MM.1S (cell line): ENCODE results near the gene TRAPPC11.

Experiments used
- DNase-seq: peaks from one replicate; pipeline ENCODE4 v3.0.0-alpha.2; 2015
- H2AFZ ChIP-seq: fragments of 300-600 bp; sonication (generic); 2 replicates; pipeline ENCODE4 v1.6.0; 2016; ENCODE audit warnings: antibody characterized with exemption, low read length
- H3F3A ChIP-seq: fragments of 300-600 bp; sonication (generic); 2 replicates; pipeline ENCODE4 v1.6.1; 2016; ENCODE audit warnings: mild to moderate bottlenecking, antibody characterized with exemption, low read length, moderate library complexity, mixed read lengths; ENCODE audit not compliant: insufficient read depth
- H3K27ac ChIP-seq: fragments of 300-600 bp; sonication (generic); 2 replicates; pipeline ENCODE4 v1.5.1; 2016; ENCODE audit warnings: mild to moderate bottlenecking, low read length
- H3K27me3 ChIP-seq: fragments of 300-600 bp; sonication (generic); replicated peaks from 2 replicates; pipeline ENCODE4 v1.6.0; 2016; ENCODE audit warnings: low read length; ENCODE audit not compliant: insufficient read depth
- H3K36me3 ChIP-seq: fragments of 300-600 bp; sonication (generic); replicated peaks from 2 replicates; pipeline ENCODE4 v1.6.1; 2016; ENCODE audit warnings: mild to moderate bottlenecking, low read length, mixed read lengths; ENCODE audit not compliant: insufficient read depth
- H3K4me1 ChIP-seq: fragments of 300-600 bp; sonication (generic); 2 replicates; pipeline ENCODE4 v1.6.1; 2016; ENCODE audit warnings: low read length, mixed read lengths
- H3K4me2 ChIP-seq: fragments of 300-600 bp; sonication (generic); 2 replicates; pipeline ENCODE4 v1.6.0; 2016; ENCODE audit warnings: low read depth, low read length
- H3K4me3 ChIP-seq: fragments of 300-600 bp; sonication (generic); 2 replicates; pipeline ENCODE4 v1.5.1; 2016; ENCODE audit warnings: low read length, mixed read lengths
- H3K79me2 ChIP-seq: fragments of 300-600 bp; sonication (generic); 2 replicates; pipeline ENCODE4 v1.6.1; 2016; ENCODE audit warnings: mixed run types, low read length, mixed read lengths
- H3K9ac ChIP-seq: fragments of 300-600 bp; sonication (generic); 2 replicates; pipeline ENCODE4 v1.6.1; 2016; ENCODE audit warnings: low read length, mixed read lengths
- H3K9me2 ChIP-seq: fragments of 300-600 bp; sonication (generic); replicated peaks from 2 replicates; pipeline ENCODE4 v1.6.1; 2016; ENCODE audit warnings: mild to moderate bottlenecking, low read length, mixed read lengths; ENCODE audit not compliant: insufficient read depth
- H3K9me3 ChIP-seq: fragments of 300-600 bp; sonication (generic); replicated peaks from 2 replicates; pipeline ENCODE4 v1.6.1; 2016; ENCODE audit warnings: mild to moderate bottlenecking, low read length, mixed read lengths; ENCODE audit not compliant: insufficient read depth
- H4K20me1 ChIP-seq: fragments of 300-600 bp; sonication (generic); 2 replicates; pipeline ENCODE4 v1.6.1; 2016; ENCODE audit warnings: mild to moderate bottlenecking, low read length, moderate library complexity, mixed read lengths; ENCODE audit not compliant: insufficient read depth
- CTCF ChIP-seq: fragments of 300-600 bp; sonication (generic); IDR thresholded peaks from 2 replicates; pipeline ENCODE4 v1.5.1; 2016; ENCODE audit warnings: antibody characterized with exemption, low read length, mixed read lengths
- EZH2 ChIP-seq: fragments of 300-600 bp; sonication (generic); optimal IDR thresholded peaks from 2 replicates; pipeline ENCODE3; 2017; ENCODE audit warnings: low read depth, mild to moderate bottlenecking, antibody characterized with exemption, low read length, mixed read lengths
- EZH2phosphoT487 ChIP-seq: fragments of 300-600 bp; sonication (generic); IDR thresholded peaks from 2 replicates; pipeline ENCODE4 v1.6.1; 2018; ENCODE audit warnings: antibody characterized with exemption, low read length

Gene TRAPPC11

GRCh38 chr4:183747931-183748670 is 89.0 kb downstream of the TRAPPC11 start:
- no peak for DNase-seq
- Histone ChIP-seq H3K27me3 (no peaks in the 10 kb centered on the region), H3F3A (no peaks in the 10 kb centered on the region), H2AFZ (no peak overlapping the region), H4K20me1 (no peaks in the 10 kb centered on the region), H3K27ac (no peak overlapping the region), H3K4me3 (no peak overlapping the region), H3K4me2 (no peak overlapping the region), H3K9me3 (no peaks in the 10 kb centered on the region), H3K9me2 (no peaks in the 10 kb centered on the region), H3K79me2 (no peaks in the 10 kb centered on the region), H3K36me3 (no peaks in the 10 kb centered on the region), H3K4me1 (no peaks in the 10 kb centered on the region), H3K9ac (no peak overlapping the region)
- TF ChIP-seq EZH2phosphoT487: no peak
- TF ChIP-seq CTCF: no peak
- no peak for TF ChIP-seq EZH2

GRCh38 chr4:183751106-183751505 is 92.0 kb downstream of the TRAPPC11 start:
- Histone ChIP-seq H3K4me2 (no peak overlapping the region), H3K9ac (no peak overlapping the region), H3F3A (no peaks in the 10 kb centered on the region), H3K9me3 (no peaks in the 10 kb centered on the region), H3K36me3 (no peaks in the 10 kb centered on the region), H3K9me2 (no peaks in the 10 kb centered on the region), H3K27me3 (no peaks in the 10 kb centered on the region), H3K4me3 (no peak overlapping the region), H3K4me1 (no peaks in the 10 kb centered on the region), H2AFZ (no peak overlapping the region), H3K79me2 (no peaks in the 10 kb centered on the region), H4K20me1 (no peaks in the 10 kb centered on the region), H3K27ac (no peak overlapping the region)
- DNase-seq: no peak
- TF ChIP-seq CTCF: no peak
- no peak for TF ChIP-seq EZH2phosphoT487
- TF ChIP-seq EZH2: no peak

GRCh38 chr4:183755596-183755995 is 96.5 kb downstream of the TRAPPC11 start:
- no peaks in the 10 kb centered on the region for H3K27me3 ChIP-seq
- H3K4me1 ChIP-seq: no peaks in the 10 kb centered on the region
- TF ChIP-seq EZH2phosphoT487 (no peak), CTCF (no peak), EZH2 (no peak)
- no peaks in the 10 kb centered on the region for H4K20me1 ChIP-seq
- no peak for DNase-seq
- H3K9me2 ChIP-seq: no peaks in the 10 kb centered on the region
- no peaks in the 10 kb centered on the region for H3K9me3 ChIP-seq
- H3K9ac ChIP-seq: no peak overlapping the region
- H3K79me2 ChIP-seq: no peaks in the 10 kb centered on the region
- H2AFZ ChIP-seq: no peak overlapping the region
- H3K36me3 ChIP-seq: no peaks in the 10 kb centered on the region
- no peak overlapping the region for H3K4me3 ChIP-seq
- no peak overlapping the region for H3K4me2 ChIP-seq
- no peak overlapping the region for H3K27ac ChIP-seq
- H3F3A ChIP-seq: no peaks in the 10 kb centered on the region
